OCI-LY1 (cell line): Measurements from ENCODE around the gene PLAC8.

Source experiments
- H2AFZ ChIP-seq: fragments of 200-600 bp; sonication (generic), shearing (Covaris generic); 2 replicates; pipeline ENCODE4 v1.6.0; 2014; ENCODE audit warnings: antibody characterized with exemption, mild to moderate bottlenecking, low read length
- H3F3A ChIP-seq: fragments of 200-600 bp; sonication (generic), shearing (Covaris generic); 2 replicates; pipeline ENCODE4 v1.6.0; 2014; ENCODE audit warnings: mild to moderate bottlenecking, antibody characterized with exemption, low read length, moderate library complexity; ENCODE audit not compliant: insufficient read depth
- H3K27ac ChIP-seq: fragments of 200-600 bp; sonication (generic); 2 replicates; pipeline ENCODE4 v1.5.1; 2014; ENCODE audit warnings: low read length, mixed run types, mild to moderate bottlenecking, low read depth; ENCODE audit not compliant: poor library complexity, severe bottlenecking
- H3K27me3 ChIP-seq: fragments of 200-600 bp; sonication (generic); 2 replicates; pipeline ENCODE4 v1.6.0; 2014; ENCODE audit warnings: antibody characterized with exemption, mild to moderate bottlenecking, low read length, moderate library complexity; ENCODE audit not compliant: insufficient read depth
- H3K36me3 ChIP-seq: fragments of 200-600 bp; sonication (generic); 2 replicates; pipeline ENCODE4 v1.6.1; 2014; ENCODE audit warnings: mild to moderate bottlenecking, antibody characterized with exemption, low read length, moderate library complexity, mixed read lengths; ENCODE audit not compliant: insufficient read depth
- H3K4me1 ChIP-seq: fragments of 200-600 bp; sonication (generic); 2 replicates; pipeline ENCODE4 v1.5.1; 2014; ENCODE audit warnings: mild to moderate bottlenecking, low read length, moderate library complexity; ENCODE audit not compliant: insufficient read depth, severe bottlenecking
- H3K4me2 ChIP-seq: fragments of 200-600 bp; sonication (generic), shearing (Covaris generic); 2 replicates; pipeline ENCODE4 v1.6.1; 2014; ENCODE audit warnings: low read length
- H3K4me3 ChIP-seq: fragments of 200-600 bp; sonication (generic); 2 replicates; pipeline ENCODE4 v1.5.1; 2014; ENCODE audit warnings: low read length, low read depth, mild to moderate bottlenecking, mixed read lengths; ENCODE audit not compliant: poor library complexity, severe bottlenecking
- H3K79me2 ChIP-seq: fragments of 200-600 bp; shearing (Covaris generic); 2 replicates; pipeline ENCODE4 v1.6.1; 2016; ENCODE audit warnings: mixed run types, low read length, mixed read lengths; ENCODE audit not compliant: insufficient read depth
- H3K9ac ChIP-seq: fragments of 200-600 bp; sonication (generic), shearing (Covaris generic); 2 replicates; pipeline ENCODE4 v1.6.1; 2014; ENCODE audit warnings: mild to moderate bottlenecking, low read length, mixed read lengths
- H3K9me2 ChIP-seq: fragments of 200-600 bp; sonication (generic), shearing (Covaris generic); 2 replicates; pipeline ENCODE4 v1.6.1; 2014; ENCODE audit warnings: low read depth, mild to moderate bottlenecking, low read length, mixed read lengths
- H3K9me3 ChIP-seq: fragments of 200-600 bp; shearing (Covaris generic); 2 replicates; pipeline ENCODE4 v1.6.1; 2014; ENCODE audit warnings: low read length, mixed read lengths
- H4K20me1 ChIP-seq: fragments of 200-600 bp; sonication (generic), shearing (Covaris generic); 2 replicates; pipeline ENCODE4 v1.6.0; 2016; ENCODE audit warnings: mild to moderate bottlenecking, low read length; ENCODE audit not compliant: insufficient read depth
- CTCF ChIP-seq: fragments of 200-600 bp; sonication (generic), shearing (Covaris generic); IDR thresholded peaks from 2 replicates; pipeline ENCODE4 v1.5.1; 2017; ENCODE audit warnings: mild to moderate bottlenecking, antibody characterized with exemption, low read length, moderate library complexity, mixed read lengths
- EZH2 ChIP-seq: fragments of 200-600 bp; sonication (generic), shearing (Covaris generic); IDR thresholded peaks from 2 replicates; pipeline ENCODE4 v1.8.0; 2017; ENCODE audit warnings: borderline replicate concordance, mixed run types, mild to moderate bottlenecking, antibody characterized with exemption, low read length, moderate library complexity, mixed read lengths

Gene PLAC8

DNA sequence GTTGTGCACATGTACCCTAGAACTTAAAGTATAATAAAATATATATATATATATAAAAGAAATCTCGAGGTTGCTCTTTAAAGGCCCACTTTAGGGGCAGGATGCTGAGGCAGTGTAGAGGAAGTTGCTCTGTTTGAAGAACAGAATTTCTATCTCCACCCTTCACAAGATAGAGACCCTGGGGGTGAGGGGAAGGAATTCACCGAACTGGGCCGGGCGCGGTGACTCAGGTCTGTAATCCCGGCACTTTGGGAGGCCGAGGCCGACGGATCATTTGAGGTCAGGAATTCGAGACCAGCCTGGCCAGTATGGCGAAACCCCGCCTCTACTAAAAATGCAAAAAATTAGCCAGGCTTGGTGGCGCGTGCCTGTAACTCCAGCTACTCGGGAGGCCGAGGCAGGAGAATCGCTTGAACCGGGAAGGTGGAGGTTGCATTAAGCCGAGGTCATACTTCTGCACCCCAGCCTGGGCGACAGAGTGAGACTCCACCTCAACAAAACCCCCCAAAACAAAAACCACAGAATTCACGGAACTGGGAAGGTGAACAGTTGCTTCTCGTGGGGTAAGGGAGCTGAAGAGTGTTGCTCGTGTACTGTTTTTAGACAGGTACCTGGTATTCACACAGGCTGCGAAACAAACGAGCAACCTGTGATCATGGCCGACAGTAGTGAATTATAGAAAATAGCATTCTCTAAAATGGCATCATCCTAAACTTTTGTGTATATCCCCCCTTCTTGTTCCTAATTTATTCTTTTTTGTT lies 6.2 kb downstream of the PLAC8 start:
- no peaks in the 10 kb centered on the region for H3K9me2 ChIP-seq
- no peak overlapping the region for H3K9ac ChIP-seq
- H4K20me1 ChIP-seq: no peaks in the 10 kb centered on the region
- no peaks in the 10 kb centered on the region for H3K9me3 ChIP-seq
- H3K27me3 ChIP-seq: no peaks in the 10 kb centered on the region
- H3K79me2 ChIP-seq: no peaks in the 10 kb centered on the region
- TF ChIP-seq EZH2: no peak
- TF ChIP-seq CTCF: no peak
- H3K27ac ChIP-seq: no peak overlapping the region
- H2AFZ ChIP-seq: no peak overlapping the region
- H3K4me1 ChIP-seq: peaks cover 39% of the 10 kb centered on the region
- no peak overlapping the region for H3K4me2 ChIP-seq
- no peaks in the 10 kb centered on the region for H3K36me3 ChIP-seq
- no peak overlapping the region for H3K4me3 ChIP-seq
- H3F3A ChIP-seq: no peaks in the 10 kb centered on the region

- H3F3A ChIP-seq: no peaks in the 10 kb centered on the region
- no peak overlapping the region for H2AFZ ChIP-seq
- H3K9ac ChIP-seq: no peak overlapping the region
- H3K36me3 ChIP-seq: no peaks in the 10 kb centered on the region
- H3K4me2 ChIP-seq: no peak overlapping the region
- no peaks in the 10 kb centered on the region for H3K79me2 ChIP-seq
- TF ChIP-seq CTCF (no peak), EZH2 (no peak)
- no peak overlapping the region for H3K4me3 ChIP-seq
- H3K27ac ChIP-seq: no peak overlapping the region
- no peaks in the 10 kb centered on the region for H3K9me3 ChIP-seq
- H3K27me3 ChIP-seq: no peaks in the 10 kb centered on the region
- no peaks in the 10 kb centered on the region for H3K9me2 ChIP-seq
- H3K4me1 ChIP-seq: peaks cover 34% of the 10 kb centered on the region
- no peaks in the 10 kb centered on the region for H4K20me1 ChIP-seq
Observed at GRCh38 chr4:83107631-83108030, 6.9 kb downstream of the PLAC8 start.

GRCh38 chr4:83104991-83105390 lies 9.5 kb downstream of the PLAC8 start:
- no peak overlapping the region for H3K27ac ChIP-seq
- no peaks in the 10 kb centered on the region for H3K79me2 ChIP-seq
- TF ChIP-seq EZH2 (no peak), CTCF (no peak)
- H3F3A ChIP-seq: no peaks in the 10 kb centered on the region
- no peaks in the 10 kb centered on the region for H3K36me3 ChIP-seq
- no peak overlapping the region for H3K9ac ChIP-seq
- H3K4me1 ChIP-seq: peaks cover 8% of the 10 kb centered on the region
- no peaks in the 10 kb centered on the region for H3K9me3 ChIP-seq
- no peaks in the 10 kb centered on the region for H3K9me2 ChIP-seq
- H3K4me3 ChIP-seq: no peak overlapping the region
- H3K4me2 ChIP-seq: no peak overlapping the region
- no peaks in the 10 kb centered on the region for H4K20me1 ChIP-seq
- H2AFZ ChIP-seq: no peak overlapping the region
- H3K27me3 ChIP-seq: no peaks in the 10 kb centered on the region
